Colon (tissue), 2 donors: ENCODE measurements around the gene TSR3.

Experiments used
- FAIRE-seq: peaks from 2 replicates; lab custom pipeline; 2012; peaks lifted over from hg19 to GRCh38; lab: Jason Lieb, UNC
- donor health status: control.
- donor health status: control.

TSR3 gene

DNA sequence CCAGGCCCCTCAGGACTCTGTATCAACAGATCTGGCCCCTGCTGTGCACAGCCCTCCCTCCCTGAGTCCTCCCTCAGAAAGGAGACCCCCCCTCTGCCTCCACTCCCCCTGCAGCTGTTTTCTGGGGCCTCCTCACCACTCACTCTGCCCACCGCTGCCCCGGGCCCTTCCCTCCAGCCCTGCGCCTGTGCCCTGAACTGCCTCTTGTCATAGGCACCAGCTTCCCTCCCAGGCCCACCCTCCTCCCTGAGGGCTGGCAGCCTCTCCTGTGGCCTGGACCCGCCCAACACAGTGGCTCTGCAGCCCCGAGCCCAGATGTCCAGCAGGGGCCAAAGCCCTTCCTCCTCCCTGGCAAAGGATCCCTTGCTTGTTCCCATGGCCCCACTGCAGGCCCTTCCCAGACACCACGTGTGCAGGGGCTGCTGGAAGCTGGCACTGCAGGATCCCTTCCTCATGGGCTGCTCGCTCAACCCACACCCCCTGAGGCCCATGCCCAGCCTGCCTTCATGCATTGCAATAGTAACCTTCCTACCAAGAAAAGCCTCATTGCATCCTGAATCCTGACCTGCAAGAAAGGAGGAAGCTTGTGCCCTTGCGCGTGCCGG, 25.8 kb upstream of the TSR3 start:
- FAIRE-seq: no peak

DNA sequence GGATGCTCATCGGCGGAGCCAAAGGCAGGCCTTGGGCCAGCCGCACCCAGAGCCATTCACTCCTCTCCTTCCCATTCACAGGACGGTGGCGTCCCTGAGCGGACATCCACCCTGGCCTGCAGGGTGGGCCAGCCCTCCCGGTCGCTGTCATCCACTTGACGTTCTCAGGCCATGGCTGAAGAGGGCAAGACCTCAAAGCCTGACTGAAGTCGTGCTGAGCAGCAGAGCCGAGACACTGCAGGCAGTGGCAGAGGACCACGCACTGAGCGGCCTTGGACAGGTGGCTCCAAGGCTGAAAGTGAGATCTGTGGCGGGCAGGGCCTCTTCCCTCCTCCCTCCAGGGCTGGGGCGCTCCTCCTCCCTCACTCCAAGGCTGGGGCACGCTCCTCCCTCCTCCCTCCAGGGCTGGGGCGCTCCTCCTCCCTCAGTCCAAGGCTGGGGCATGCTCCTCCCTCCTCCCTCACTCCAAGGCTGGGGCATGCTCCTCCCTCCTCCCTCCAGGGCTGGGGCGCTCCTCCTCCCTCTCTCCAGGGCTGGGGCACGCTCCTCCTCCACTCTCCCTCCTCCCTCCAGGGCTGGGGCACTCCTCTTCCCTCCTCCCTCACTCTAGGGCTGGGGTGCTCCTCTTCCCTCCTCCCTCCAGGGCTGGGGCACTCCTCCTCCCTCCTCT, 24.2 kb upstream of the TSR3 start:
- FAIRE-seq: no peak

DNA sequence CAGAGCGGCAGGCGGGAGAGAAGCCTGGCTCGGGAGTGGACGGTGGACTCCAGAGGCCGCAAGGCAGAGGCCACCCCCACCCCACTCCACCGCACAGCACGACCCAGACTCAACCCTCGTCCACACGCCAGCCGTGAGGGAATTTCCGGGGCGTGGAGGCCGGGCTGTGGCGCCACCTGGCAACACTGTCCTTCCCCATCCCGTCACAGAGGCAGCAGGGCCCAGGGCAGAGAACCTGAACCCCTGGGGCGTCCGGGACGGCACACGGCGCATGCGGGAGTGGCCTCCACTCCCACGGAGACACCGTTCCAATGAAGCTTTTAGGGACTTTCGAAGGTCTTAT, 23.6 kb upstream of the TSR3 start:
- FAIRE-seq: no peak

DNA sequence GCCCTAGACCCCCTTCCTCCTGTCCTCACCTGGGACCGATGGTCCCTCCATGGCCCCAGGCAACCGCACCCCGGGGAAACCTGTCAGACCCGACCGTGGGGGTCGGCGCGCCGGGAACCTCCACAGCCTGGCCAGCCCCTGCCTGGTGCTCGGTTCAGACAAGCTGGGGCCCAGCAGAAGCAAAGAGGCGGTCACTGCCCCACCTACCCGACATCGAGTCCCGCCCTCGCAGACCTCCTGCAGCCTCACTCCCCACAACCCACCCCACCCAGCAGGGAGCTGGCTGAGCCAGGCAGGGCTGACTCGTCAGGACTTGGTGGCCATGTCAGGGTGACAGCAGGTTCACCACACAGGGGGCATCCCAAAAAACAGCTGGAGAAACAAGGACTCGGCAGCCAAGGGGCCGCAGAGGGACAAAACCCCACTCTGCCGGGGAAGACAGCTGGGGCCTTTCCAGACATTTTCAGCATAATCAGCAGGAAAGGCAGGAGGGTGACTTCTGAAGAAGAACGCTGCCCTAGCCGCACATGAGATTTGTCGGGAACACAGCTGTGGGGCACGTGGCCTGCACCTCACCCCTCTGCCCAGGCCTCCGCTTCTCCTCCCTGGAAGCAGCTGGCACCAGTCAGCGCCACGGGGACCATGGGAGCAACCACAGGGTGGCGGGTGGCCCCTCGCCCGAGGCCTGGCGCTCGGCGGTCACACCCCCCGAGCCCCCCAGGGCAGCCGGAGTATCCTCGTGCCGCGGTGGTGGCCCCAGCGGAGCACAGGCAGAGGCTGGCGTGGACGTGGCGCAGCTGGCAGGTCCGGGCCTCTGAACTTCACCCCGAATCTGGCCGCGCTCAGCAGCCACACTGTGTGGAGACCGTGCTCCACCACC, 23.0 kb upstream of the TSR3 start:
- FAIRE-seq: no peak

DNA sequence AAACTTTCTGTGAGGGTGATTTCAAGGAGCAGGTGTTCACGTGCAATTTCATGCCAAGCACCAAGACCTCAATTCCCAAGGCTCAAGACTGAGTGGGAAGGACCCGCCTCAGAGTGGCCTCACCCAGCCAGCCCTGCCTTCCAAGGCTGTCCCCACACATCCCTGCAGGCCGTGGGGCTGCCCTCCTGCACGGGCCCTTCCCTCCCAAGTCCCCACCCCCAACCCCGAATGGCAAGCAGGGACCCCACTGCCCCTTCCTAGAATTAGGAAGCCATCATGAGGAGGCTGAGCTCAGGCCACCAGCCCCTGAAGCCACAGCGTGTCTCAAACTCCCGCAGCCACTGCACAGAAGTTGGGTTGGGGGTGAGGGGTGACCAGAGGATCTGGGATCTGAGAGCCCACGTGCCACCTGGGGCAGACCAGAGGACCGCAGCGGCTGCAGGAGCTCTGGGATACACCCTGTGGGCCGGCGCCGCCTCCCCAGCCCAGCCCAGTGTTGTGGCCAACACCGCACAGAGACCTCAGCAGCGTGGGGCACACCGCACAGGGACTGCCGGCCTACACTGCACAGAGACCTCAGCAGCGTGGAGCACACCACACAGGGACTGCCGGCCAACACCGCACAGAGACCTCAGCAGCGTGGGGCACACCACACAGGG, 20.7 kb upstream of the TSR3 start:
- FAIRE-seq: no peak

DNA sequence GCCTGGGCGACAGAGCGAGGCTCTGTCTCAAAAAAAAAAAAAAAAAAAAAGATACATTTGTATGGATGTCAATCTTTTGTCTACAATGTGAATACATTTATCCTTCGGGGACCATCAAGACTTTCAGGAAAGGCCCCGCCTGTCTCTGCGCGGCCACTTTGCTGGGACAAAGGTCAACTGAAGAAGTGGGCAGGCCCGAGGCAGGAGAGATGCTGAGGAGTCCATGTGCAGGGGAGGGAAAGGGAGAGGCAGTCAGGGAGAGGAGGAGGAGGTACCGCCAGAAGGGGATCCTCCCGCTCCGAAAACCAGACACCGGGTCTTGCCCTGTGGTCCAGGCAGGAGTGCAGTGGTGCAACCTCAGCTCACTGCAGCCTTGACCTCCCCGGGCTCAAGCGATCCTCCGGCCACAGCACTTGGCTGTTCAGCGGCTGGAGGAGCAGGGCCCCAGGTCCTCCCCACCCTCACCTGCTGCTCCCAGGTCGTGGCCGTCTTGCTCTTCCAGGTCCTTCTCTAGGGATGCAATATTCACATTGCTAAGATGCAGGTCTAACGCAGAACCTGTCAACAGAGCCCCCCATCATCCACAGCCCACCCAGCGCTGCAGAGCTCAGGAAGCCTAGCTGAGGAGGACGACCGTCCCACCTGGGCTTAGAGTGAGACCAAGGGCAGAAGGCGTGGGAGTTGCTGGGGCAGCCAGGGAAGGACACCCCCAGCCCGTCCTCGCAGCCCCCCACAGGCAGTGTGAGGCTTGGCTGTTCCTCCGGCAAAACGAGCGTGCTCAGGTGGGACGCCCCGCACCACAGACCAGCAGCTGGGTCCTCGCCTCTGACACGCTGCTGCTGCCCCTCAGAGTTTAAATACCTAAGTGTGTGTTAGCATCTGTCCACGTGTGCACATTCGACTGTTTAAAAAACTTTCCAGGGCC, 19.6 kb upstream of the TSR3 start:
- no peak for FAIRE-seq

DNA sequence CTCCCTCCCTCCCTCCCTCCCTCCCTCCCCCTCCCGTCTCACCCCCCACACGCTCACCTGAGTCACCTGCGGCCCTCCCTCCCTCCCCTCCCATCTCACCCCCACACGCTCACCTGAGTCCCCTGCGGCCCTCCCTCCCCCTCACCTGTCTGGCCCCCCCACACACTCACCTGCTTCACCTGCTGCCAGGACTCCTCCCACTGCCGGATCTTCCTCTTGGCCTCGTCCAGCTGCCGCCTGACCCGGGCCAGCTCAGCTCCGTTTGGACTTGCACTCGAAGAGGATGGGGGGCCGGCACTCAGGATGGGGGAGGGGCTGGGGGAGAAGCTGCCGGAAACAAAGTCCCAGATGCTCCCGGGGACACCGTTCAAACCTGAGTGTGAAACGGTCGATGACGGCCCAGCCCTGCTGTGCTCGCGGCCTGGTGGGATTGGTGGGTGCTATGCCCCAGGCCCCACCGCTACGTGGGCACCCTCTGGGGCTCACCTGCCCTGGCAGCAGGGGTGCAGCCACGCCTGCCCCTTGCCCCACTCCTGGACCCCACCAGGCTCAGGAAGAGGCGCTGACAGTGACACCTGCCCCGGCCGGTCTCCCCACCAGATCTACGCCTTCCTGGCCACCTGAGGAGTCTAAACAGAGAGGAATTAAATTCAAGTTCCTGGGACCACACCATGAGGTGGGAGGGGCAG, 16.0 kb upstream of the TSR3 start:
- FAIRE-seq: no peak

DNA sequence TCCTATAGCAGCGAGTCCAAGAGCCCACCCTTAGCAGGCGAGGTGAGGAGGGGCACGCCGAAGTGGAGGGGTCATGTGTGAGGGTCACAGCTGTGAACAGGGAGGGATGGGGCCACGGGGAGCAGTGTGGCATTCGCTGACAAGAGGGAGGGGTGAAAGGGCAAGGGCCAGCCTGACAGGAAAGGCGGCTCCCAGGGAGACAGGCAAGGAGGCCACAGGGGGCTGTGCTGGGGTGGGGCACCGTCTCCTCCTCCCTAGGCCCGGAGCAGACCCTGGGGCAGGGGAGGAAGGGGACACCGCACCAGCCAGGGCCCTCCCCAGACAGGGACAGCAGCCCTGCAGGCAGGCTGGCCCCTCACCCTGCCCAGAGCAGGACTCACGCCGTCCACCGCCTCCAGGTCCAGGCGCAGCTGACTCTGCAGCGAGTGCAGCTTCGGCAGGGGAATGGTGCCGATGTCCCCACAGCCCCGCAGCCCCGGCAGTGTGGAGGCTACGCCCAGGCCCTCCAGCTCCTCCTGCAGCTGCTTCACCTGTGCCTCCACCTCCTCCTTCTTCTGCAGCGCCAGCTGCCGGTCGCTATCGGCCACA, 15.1 kb upstream of the TSR3 start:
- FAIRE-seq: no peak

DNA sequence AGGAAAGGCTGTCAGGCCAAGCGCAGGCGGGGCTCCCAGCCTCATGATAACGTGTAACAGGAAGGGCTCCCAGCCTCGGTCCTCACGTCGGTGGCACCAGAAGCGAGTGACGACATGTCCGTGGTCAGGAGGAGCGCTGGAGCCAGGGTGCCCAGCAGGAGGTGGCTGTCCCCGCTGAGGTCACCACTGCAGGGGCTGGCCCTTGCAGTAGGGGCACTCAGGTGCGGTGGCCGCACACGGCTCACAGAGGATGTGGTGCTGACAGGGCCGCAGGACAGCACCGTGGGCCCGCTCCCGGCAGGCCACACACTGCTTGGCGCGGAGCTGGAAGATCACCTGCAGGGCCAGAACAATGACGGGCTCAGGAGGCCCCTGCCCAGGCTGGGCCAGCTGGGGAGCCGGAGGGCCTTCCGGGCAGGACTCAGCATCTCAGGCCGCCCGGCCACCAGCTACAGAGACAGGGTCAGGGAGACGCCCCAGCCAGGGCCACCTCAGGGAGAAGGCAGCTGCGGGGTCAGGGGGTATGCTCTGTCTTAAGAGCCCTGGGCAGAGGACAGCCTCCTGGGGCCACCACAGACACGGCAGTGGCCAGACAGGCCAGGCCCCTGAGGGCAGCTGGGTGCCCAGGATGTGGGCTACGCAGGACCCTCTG, 14.5 kb upstream of the TSR3 start:
- no peak for FAIRE-seq

DNA sequence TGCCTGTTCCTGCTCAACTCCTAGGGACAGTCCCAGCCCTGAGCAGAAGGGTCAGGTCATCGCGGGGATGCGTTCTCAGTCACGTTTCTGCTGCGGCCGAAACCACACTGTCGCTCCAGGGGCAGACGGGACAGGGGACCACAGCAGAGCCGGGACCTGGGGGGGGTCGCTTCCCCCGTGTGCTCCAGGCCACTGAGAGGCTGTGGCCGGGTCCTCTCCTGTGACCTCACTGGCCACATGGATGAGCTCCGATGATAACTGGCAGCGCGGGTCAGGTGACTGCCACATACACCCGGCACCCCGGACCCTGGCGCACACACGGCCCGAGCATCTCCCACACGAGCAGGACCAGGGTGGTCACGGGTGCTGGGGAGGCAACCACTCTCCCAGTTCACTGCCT, 12.8 kb upstream of the TSR3 start:
- no peak for FAIRE-seq

DNA sequence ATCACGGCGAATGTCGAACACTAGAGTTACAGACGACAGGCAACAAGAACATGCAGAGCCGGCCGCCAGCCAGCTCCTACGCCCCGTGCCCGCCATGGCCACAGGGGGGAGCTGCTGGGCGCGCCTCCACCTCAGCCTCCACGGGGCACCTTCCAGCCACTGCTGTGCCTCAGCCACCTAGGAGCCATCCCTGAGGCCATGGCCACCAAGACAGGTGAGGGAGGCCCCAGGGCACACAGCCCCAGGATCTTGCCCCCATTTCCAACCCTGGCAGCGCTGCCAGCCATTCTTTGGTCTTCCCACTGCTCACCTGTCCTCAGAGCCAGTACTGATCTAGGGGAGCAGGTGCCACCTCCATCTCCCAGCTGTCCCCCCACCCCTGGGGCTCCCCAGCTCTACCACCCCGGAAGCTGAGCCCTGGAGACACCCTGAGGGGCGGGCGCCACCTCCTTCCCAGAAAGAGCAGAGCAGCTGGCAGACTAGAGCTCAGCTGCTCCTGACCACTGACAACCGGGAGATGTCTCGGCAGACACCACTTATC, 11.9 kb upstream of the TSR3 start:
- FAIRE-seq: no peak

DNA sequence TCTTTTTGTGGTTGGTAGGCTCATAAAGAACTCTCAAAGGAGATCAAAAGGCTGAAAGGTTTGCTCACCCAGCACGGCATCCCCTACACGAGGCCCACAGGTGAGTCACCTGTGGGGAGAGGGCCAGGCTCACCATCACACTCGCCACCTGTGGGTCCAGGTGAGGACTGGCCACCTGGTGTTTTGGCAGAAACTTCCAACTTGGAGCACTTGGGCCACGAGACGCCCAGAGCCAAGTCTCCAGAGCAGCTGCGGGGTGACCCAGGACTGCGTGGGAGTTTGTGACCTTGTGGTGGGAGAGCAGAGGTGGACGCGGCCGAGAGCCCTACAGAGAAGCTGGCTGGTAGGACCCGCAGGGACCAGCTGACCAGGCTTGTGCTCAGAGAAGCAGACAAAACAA, 11.1 kb upstream of the TSR3 start:
- FAIRE-seq: no peak

DNA sequence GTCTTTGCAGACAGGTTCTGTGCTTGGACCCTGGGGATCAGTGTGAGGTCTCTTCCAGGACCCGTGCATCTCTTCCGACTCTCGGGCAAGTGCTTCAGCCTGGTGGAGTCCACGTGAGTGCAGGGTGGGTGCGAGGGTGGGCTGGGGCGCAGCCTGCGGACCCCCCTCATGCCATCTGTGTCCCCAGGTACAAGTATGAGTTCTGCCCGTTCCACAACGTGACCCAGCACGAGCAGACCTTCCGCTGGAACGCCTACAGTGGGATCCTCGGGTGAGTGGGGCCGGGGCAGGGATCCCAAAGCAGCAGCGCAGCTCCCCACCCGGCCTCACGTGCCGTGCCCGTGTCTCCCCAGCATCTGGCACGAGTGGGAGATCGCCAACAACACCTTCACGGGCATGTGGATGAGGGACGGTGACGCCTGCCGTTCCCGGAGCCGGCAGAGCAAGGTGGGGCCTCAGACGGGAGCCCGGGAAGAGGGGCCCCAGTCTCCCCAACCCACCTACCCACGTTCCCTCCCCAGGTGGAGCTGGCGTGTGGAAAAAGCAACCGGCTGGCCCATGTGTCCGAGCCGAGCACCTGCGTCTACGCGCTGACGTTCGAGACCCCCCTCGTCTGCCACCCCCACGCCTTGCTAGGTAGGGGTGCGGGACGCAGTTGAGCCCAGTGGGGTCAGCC, 10.1 kb upstream of the TSR3 start:
- no peak for FAIRE-seq

DNA sequence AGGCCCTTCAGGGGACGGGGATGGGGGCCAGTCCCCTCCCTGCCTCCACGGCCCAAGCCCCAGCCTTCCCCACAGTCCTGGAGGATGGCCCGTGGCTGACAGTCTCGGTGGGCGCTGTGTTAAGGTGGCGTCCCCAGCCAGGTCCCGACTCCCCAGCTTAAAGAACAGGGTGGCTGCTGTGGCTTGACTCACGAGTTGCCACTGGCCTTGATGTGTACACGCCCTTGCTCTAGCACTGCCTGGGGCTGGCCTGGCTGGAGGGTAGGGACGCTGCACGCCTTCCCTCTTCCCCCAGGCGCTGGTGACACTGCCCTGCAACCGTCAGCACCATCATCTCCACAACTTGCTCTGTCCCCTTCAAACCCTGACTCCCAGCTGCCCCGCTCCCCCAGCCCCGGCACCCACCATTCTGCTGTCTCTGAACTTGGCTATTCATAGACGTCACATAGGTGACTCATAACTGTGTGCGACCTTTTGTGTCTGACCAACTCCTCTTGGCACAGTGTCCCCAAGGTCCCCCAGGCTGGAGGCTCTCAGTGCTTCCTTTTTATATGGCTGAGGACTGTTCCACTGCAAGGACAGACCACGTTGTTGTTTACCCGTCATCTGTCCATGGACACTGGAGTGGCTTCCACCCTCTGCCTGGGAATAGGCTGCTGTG, 6.4 kb upstream of the TSR3 start:
- no peak for FAIRE-seq

DNA sequence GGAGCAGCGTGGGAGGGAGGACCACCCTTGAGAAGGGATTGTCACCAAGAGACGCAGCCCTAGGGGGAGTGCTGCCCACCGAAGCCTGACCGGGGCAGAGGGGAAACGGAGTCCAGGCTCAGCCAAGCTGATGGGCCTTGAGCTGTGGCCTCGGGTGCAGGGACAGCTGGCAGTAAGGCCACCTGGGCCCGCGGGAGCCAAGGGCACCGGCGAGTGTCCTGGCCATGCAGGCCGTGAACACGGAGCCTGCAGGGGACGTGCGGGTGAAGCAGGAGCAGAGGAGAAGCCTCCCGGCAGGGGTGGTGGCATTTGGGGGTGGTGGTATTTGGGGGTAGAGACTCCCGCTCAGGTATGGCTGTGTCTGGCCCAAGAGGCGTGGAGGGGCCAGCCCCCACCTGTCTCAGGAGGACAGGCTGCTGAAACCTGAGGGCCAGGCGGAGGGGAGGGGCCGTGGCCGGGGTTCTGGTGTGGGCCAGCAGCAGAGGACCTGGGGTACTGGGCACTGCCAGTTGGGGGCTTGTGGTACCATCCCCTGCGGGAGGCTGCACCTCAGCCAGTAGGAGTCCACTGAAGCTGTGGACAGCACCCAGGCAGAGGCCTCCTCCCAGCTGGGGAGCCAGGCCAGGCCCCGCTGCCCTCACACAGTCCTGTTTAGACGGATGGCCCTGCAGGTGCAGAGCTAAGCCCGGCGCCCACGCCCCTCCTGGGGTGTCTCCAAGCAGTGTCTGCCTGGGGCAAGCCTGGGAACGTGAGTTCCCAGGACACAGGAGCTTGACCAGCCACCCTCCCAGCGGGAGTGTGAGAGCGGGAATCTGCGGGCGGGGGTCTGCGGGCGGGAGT, 4.6 kb upstream of the TSR3 start:
- no peak for FAIRE-seq

DNA sequence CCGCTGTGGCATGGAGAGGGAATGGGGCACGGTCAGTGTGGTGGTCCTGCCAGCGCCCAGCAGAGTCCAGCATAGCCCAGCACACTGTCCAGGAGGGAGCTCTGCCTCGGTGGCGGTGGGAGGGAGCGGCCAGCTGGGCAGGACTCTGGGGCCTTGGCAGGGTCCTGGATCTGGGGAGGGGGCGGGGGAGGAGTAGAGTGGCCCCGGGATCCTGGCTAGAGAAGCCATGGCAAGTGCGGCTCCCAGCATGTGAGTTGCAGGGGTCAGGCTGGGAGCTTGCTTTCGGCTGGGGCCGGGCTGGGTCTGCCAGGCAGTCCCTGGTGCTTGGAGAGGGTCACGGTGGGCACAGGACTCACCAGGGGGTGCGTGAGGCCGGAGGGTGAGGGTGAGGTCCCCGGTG, 3.9 kb upstream of the TSR3 start:
- FAIRE-seq: no peak

DNA sequence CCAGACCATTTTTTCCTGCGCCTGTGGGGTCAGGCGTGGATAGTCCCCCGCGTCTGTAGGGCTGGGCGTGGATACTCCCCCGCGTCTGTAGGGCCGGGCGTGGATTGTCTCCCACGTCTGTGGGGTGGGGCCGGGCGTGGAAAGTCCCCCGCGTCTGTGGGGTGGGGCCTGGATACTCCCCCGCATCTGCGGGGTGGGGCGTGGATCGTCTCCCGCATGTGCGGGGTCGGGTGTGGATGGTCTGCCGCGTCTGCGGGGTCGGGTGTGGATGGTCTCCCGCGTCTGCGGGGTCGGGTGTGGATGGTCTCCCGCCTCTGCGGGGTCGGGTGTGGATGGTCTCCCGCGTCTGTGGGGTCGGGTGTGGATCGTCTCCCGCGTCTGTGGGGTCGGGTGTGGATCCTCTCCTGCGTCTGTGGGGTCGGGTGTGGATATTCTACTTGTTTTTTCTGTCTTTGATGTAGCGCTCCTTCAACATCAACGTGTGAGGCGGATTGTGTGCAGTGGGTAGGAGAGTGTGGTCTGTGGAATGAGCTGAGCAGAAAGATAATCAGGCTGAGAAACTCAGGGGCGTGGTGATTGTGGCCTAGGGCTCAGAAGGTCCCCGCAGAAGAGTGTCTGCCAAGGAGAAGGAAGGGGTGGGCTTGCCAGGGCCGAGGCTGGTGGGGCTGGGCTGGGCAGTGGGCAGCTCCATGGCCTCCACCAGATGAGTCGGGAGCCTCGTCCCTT, 3.3 kb upstream of the TSR3 start:
- no peak for FAIRE-seq
